GM23248 (cell line): ENCODE results near the gene XXYLT1. TPM values are rescaled to one million over a fixed set of nuclear protein-coding genes. Genes with fewer than 3 reads are reported as not detected.

Experiments used
- DNase-seq: peaks from one replicate; pipeline ENCODE4 v3.0.0-alpha.2; 2015
- H2AFZ ChIP-seq: fragments of 200-600 bp; sonication (generic); 2 replicates; pipeline ENCODE4 v1.6.1; 2016; ENCODE audit warnings: antibody characterized with exemption
- H3F3A ChIP-seq: fragments of 200-600 bp; sonication (generic); 2 replicates; pipeline ENCODE4 v1.6.1; 2016; ENCODE audit warnings: mild to moderate bottlenecking, antibody characterized with exemption, mixed run types; ENCODE audit not compliant: insufficient read depth
- H3K27ac ChIP-seq: fragments of 200-600 bp; sonication (generic); 2 replicates; pipeline ENCODE4 v1.5.1; 2016; ENCODE audit warnings: mild to moderate bottlenecking
- H3K27me3 ChIP-seq: fragments of 200-600 bp; sonication (generic); replicated peaks from 2 replicates; pipeline ENCODE4 v1.6.1; 2016; ENCODE audit warnings: mild to moderate bottlenecking; ENCODE audit not compliant: insufficient read depth
- H3K36me3 ChIP-seq: fragments of 200-600 bp; sonication (generic); 2 replicates; pipeline ENCODE4 v1.6.1; 2016; ENCODE audit warnings: low read depth, mild to moderate bottlenecking
- H3K4me1 ChIP-seq: fragments of 200-600 bp; sonication (generic); 2 replicates; pipeline ENCODE4 v1.6.1; 2016; ENCODE audit warnings: mild to moderate bottlenecking; ENCODE audit not compliant: insufficient read depth
- H3K4me2 ChIP-seq: fragments of 200-600 bp; sonication (generic); one replicate; pipeline ENCODE4 v1.6.1; 2016; ENCODE audit warnings: mild to moderate bottlenecking; ENCODE audit not compliant: unreplicated experiment
- H3K4me3 ChIP-seq: fragments of 200-600 bp; sonication (generic); 2 replicates; pipeline ENCODE4 v1.5.1; 2016; ENCODE audit warnings: mild to moderate bottlenecking
- H3K79me2 ChIP-seq: fragments of 200-600 bp; sonication (generic); 2 replicates; pipeline ENCODE4 v1.6.1; 2016; ENCODE audit warnings: mild to moderate bottlenecking; ENCODE audit not compliant: insufficient read depth
- H3K9ac ChIP-seq: fragments of 200-600 bp; sonication (generic); 2 replicates; pipeline ENCODE4 v1.6.1; 2016; ENCODE audit warnings: mild to moderate bottlenecking
- H3K9me2 ChIP-seq: fragments of 200-600 bp; sonication (generic); 2 replicates; pipeline ENCODE4 v1.6.1; 2016; ENCODE audit warnings: mixed run types, mild to moderate bottlenecking, moderate library complexity; ENCODE audit not compliant: insufficient read depth
- H3K9me3 ChIP-seq: fragments of 200-600 bp; sonication (generic); one replicate; pipeline ENCODE4 v1.6.1; 2017; ENCODE audit warnings: low read depth
- H4K20me1 ChIP-seq: fragments of 200-600 bp; sonication (generic); 2 replicates; pipeline ENCODE4 v1.6.0; 2016; ENCODE audit not compliant: insufficient read depth
- EZH2 ChIP-seq: fragments of 200-600 bp; sonication (generic); IDR thresholded peaks from 2 replicates; pipeline ENCODE4 v1.6.1; 2018; ENCODE audit warnings: antibody characterized with exemption, mild to moderate bottlenecking; ENCODE audit not compliant: insufficient read depth, poor library complexity, severe bottlenecking
- EZH2phosphoT487 ChIP-seq: fragments of 200-600 bp; sonication (generic); IDR thresholded peaks from 2 replicates; pipeline ENCODE4 v1.6.1; 2018; ENCODE audit warnings: antibody characterized with exemption, moderate library complexity, mild to moderate bottlenecking, low read depth; ENCODE audit not compliant: insufficient read depth
- WGBS, 2 experiments: methylation state at CpG; one replicate each; pipeline ENCODE4 v1.1.6; 2015 to 2017; ENCODE audit warnings: low lambda C conversion rate in 2 of 2, low coverage in 1 of 2; ENCODE audit errors: missing lambda C conversion rate in 2 of 2; 5-methylcytosine and 5-hydroxymethylcytosine counted together
- in situ Hi-C: fragments of 300-500 bp; cut with MboI; formaldehyde crosslinking; loops from 2 replicates; pipeline ENCODE4 v1.15.0; 2020
- polyA plus RNA-seq: library from polyadenylated mRNA; unstranded; fragments of >200 nt; fragmentation: Nextera tagmentation; extraction: Ambion mirVana; gene quantifications from 2 replicates; pipeline ENCODE4 v1.2.1, GENCODE V29; 2016
- total RNA-seq: library from RNA; depleted of rRNA; stranded (reverse); fragments of >200 nt; shearing (Covaris generic); gene quantifications from 2 replicates; pipeline ENCODE4 v1.2.3, GENCODE V29; 2014

Gene XXYLT1
- total and polyA plus RNA-seq, 2 experiments from 2014 or later = 22.8 to 44.7 TPM

DNA sequence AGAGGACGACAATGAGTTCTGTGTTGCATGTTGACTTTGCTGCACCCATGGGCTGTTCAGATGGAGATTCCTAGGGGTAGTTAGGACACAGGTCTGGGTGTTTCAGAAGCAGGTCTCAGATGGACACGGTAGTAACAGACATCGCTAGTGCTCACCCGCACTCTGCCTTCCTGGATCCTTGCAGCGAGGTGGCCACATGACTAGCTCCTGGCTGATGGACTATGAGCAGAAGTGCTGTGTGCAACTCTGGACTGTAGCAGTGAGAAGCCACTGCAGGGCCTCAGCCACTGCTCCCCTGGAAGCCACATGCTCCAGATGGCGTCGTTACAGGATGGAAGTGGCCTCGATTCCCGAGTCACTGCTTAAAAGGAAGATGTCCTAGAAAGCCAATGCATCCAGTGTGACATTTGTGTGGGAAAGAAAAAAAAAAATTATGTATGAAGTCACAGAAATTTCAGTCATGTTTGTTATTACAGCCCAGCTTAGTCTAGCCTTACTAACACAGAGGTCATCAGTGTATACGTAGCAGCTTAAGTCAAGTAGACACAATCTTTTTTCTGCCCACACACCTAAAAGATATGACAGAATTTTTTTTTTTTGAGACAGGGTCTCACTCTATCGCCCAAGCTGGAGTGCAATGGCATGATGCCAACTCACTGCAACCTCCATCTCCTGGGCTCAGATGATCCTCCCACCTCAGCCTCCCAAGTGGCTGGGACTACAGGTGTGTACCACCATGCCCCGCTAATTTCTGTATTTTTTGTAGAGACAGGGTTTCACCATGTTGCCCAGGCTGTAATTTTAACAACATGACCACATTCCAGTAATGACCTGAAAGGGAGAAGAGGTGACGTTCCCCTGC is 95.3 kb downstream of the XXYLT1 start:
- Histone ChIP-seq H3K9ac (no peak overlapping the region), H2AFZ (no peak overlapping the region), H3K9me2 (no peaks in the 10 kb centered on the region), H4K20me1 (no peaks in the 10 kb centered on the region), H3K36me3 (no peaks in the 10 kb centered on the region), H3K79me2 (no peaks in the 10 kb centered on the region), H3K27me3 (no peaks in the 10 kb centered on the region), H3K4me1 (peaks cover 8% of the 10 kb centered on the region; the same call in 1 of the 2 replicates), H3K9me3 (no peaks in the 10 kb centered on the region), H3K27ac (no peak overlapping the region), H3K4me3 (no peak overlapping the region), H3K4me2 (no peak overlapping the region), H3F3A (0 out of 2 replicates have a peak, but pooled peaks cover 3% of the 10 kb centered on the region)
- no peak for DNase-seq
- TF ChIP-seq EZH2phosphoT487 = no peak
- no peak for TF ChIP-seq EZH2
- WGBS, 2 experiments = 89% methylated on average over 13 of the region's 13 CpGs
- in situ Hi-C loops = no loop called here

DNA sequence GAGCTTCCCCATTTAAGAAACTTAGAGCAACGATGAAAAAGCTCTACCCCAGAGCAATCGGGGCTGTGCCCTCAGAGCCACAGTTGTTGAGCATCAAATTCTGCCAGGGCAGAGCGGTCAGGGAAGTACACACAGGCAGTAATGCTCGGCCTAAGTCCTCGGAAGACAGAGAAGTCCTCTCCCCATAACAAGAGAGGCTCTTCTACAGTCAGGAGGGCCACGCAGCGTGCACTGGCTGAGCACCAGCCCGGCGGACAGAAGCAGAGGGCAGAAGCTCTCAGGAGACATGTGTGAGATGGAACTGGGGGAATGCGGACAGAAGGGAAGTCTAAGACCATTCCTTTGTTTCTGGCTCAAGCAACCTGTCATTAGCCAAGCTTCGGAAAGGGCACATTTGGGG is 95.9 kb downstream of the XXYLT1 start:
- Histone ChIP-seq H4K20me1 (no peaks in the 10 kb centered on the region), H3K79me2 (no peaks in the 10 kb centered on the region), H3F3A (0 out of 2 replicates have a peak, but pooled peaks cover 3% of the 10 kb centered on the region), H3K4me1 (peaks cover 8% of the 10 kb centered on the region; the same call in 1 of the 2 replicates), H3K36me3 (no peaks in the 10 kb centered on the region), H3K27me3 (no peaks in the 10 kb centered on the region), H3K9ac (no peak overlapping the region), H2AFZ (no peak overlapping the region), H3K4me2 (no peak overlapping the region), H3K9me2 (no peaks in the 10 kb centered on the region), H3K4me3 (no peak overlapping the region), H3K27ac (no peak overlapping the region), H3K9me3 (no peaks in the 10 kb centered on the region)
- no peak for TF ChIP-seq EZH2
- no peak for TF ChIP-seq EZH2phosphoT487
- in situ Hi-C loops = no loop called here
- 98 to 100% methylated on average over 11 of the region's 11 CpGs for WGBS, 2 experiments
- DNase-seq = no peak

DNA sequence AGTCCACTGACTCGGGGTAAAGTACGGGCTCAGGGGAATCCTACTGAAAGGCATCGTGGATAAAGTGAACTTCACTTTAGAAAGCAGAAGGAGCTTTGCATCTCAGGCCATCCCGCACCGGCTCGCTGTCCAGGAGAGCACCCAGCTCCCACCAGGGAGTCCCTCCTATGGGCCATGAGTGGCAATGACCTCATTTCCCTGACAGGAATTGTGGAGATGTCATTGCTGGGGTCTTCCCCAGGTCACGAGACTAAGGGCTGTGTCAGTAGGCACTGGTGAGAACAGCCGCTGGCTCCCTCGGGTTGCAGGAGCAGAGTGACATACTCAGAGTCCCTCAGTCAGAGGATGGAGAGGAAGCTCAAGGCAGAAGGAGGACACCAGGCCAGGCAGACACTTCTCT is 97.3 kb downstream of the XXYLT1 start:
- no peak overlapping the region for H3K4me3 ChIP-seq
- no peak for DNase-seq
- 0 out of 2 replicates have a peak, but pooled peaks cover 3% of the 10 kb centered on the region for H3F3A ChIP-seq
- H3K27ac ChIP-seq = no peak overlapping the region
- no peak overlapping the region for H3K9ac ChIP-seq
- H3K9me2 ChIP-seq = no peaks in the 10 kb centered on the region
- no peaks in the 10 kb centered on the region for H3K79me2 ChIP-seq
- H3K27me3 ChIP-seq = no peaks in the 10 kb centered on the region
- no peak for TF ChIP-seq EZH2phosphoT487
- H3K4me2 ChIP-seq = no peak overlapping the region
- 91 to 93% methylated on average over 9 of the region's 9 CpGs for WGBS, 2 experiments
- in situ Hi-C loops = no loop called here
- H3K9me3 ChIP-seq = no peaks in the 10 kb centered on the region
- no peaks in the 10 kb centered on the region for H4K20me1 ChIP-seq
- H2AFZ ChIP-seq = no peak overlapping the region
- peaks cover 8% of the 10 kb centered on the region; the same call in 1 of the 2 replicates for H3K4me1 ChIP-seq
- no peaks in the 10 kb centered on the region for H3K36me3 ChIP-seq

DNA sequence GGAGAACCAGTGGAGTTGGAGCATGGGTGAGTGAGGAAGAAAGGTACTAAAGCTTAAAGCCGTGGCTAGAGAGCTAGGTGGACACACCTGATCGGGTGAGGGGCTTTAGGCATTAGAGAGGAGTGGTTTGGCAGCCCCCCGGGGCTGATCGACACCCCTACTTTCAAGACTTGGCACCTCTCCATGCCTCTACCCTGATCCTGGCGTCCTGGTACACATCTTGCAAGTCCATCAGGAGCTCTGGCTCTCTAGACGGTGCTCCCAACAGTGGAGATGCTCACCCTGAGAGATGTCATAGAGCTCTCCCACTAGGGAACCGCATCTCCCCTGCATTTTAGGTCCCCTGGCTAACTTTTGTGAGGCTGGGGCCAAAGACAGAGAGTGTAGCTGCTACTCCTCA is 98.1 kb downstream of the XXYLT1 start:
- Histone ChIP-seq H3K27ac (no peak overlapping the region), H2AFZ (no peak overlapping the region)

More for the DNA sequence above, 98.1 kb downstream of the XXYLT1 start:
- no peak overlapping the region for H3K4me3 ChIP-seq
- H3K9ac ChIP-seq = no peak overlapping the region
- no peaks in the 10 kb centered on the region for H4K20me1 ChIP-seq
- no peaks in the 10 kb centered on the region for H3K9me3 ChIP-seq
- TF ChIP-seq EZH2 (no peak), EZH2phosphoT487 (no peak)
- peaks cover 8% of the 10 kb centered on the region; the same call in 1 of the 2 replicates for H3K4me1 ChIP-seq
- H3K4me2 ChIP-seq = no peak overlapping the region
- H3K79me2 ChIP-seq = no peaks in the 10 kb centered on the region
- WGBS, 2 experiments = 82% methylated on average over 7 of the region's 7 CpGs
- H3K27me3 ChIP-seq = no peaks in the 10 kb centered on the region
- 0 out of 2 replicates have a peak, but pooled peaks cover 3% of the 10 kb centered on the region for H3F3A ChIP-seq
- DNase-seq = no peak
- no peaks in the 10 kb centered on the region for H3K9me2 ChIP-seq
- in situ Hi-C loops = no loop called here
- no peaks in the 10 kb centered on the region for H3K36me3 ChIP-seq
